Hepatocyte (in vitro differentiated cells): Measurements from ENCODE around the gene TESK1.

Experiments used
- CTCF ChIP-seq: fragments of 200-600 bp; sonication (generic); IDR thresholded peaks from 2 replicates; pipeline ENCODE4 v1.5.1; 2016; ENCODE audit warnings: antibody characterized with exemption, mild to moderate bottlenecking; ENCODE audit not compliant: poor library complexity
- EZH2 ChIP-seq: fragments of 200-600 bp; sonication (generic); IDR thresholded peaks from 2 replicates; pipeline ENCODE4 v1.6.1; 2016; ENCODE audit warnings: antibody characterized with exemption, mild to moderate bottlenecking, borderline replicate concordance

DNA sequence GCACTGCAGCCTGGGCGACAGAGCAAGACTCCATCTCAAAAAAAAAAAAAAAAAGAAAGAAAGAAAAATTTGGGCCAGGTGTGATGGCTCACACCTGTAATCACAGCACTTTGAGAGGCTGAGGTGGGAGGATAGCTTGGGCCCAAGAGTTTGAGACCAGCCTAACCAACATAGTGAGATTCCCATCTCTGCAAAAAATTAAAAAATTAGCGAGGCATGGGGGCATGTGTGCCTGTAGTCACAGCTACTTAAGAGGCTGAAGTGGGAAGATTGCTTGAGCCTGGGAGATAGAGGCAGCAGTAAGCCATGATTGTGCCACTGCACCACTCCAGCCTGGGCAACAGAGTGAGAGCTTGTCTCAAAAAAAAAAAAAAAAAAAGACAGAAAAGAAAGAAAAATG lies 48.5 kb downstream of the TESK1 start:
- TF ChIP-seq CTCF (no peak), EZH2 (no peak)
